Hepatocyte (in vitro differentiated cells): ENCODE results near the gene SLC25A10. TPM values are rescaled to one million over a fixed set of nuclear protein-coding genes. Genes with fewer than 3 reads are reported as not detected.
"Not testable (repeated sequence)": the region's sequence is repeated elsewhere in the genome, so short reads cannot be mapped to it uniquely, and the experiment has no call there.

Experiments
- DNase-seq: peaks from one replicate; pipeline ENCODE4 v3.0.0-alpha.2; 2016; ENCODE audit warnings: low spot score
- H2AFZ ChIP-seq: fragments of 200-600 bp; sonication (generic); 2 replicates; pipeline ENCODE4 v1.6.0; 2016; ENCODE audit warnings: antibody characterized with exemption, mild to moderate bottlenecking
- H3K27ac ChIP-seq: fragments of 200-600 bp; sonication (generic); 2 replicates; pipeline ENCODE4 v1.5.1; 2016; ENCODE audit warnings: mild to moderate bottlenecking
- H3K27me3 ChIP-seq: fragments of 200-600 bp; sonication (generic); 2 replicates; pipeline ENCODE4 v1.6.1; 2016
- H3K36me3 ChIP-seq: fragments of 200-600 bp; sonication (generic); replicated peaks from 2 replicates; pipeline ENCODE4 v1.5.1; 2016; ENCODE audit warnings: low read depth; ENCODE audit not compliant: insufficient read depth
- H3K4me1 ChIP-seq: fragments of 200-600 bp; sonication (generic); 2 replicates; pipeline ENCODE4 v1.5.1; 2016; ENCODE audit warnings: mild to moderate bottlenecking, moderate library complexity; ENCODE audit not compliant: insufficient read depth
- H3K4me2 ChIP-seq: fragments of 200-600 bp; sonication (generic); 2 replicates; pipeline ENCODE4 v1.6.0; 2016
- H3K4me3 ChIP-seq: fragments of 200-600 bp; sonication (generic); 2 replicates; pipeline ENCODE4 v1.5.1; 2016; ENCODE audit warnings: mild to moderate bottlenecking
- H3K79me2 ChIP-seq: fragments of 200-600 bp; sonication (generic); 2 replicates; pipeline ENCODE4 v1.6.0; 2017; ENCODE audit warnings: mild to moderate bottlenecking
- H3K9me2 ChIP-seq: fragments of 200-600 bp; sonication (generic); replicated peaks from 2 replicates; pipeline ENCODE4 v1.6.0; 2017; ENCODE audit warnings: mild to moderate bottlenecking; ENCODE audit not compliant: insufficient read depth
- H3K9me3 ChIP-seq: fragments of 200-600 bp; sonication (generic); 2 replicates; pipeline ENCODE4 v1.5.1; 2016; ENCODE audit warnings: low read depth, mild to moderate bottlenecking
- H4K20me1 ChIP-seq: fragments of 200-600 bp; sonication (generic); 2 replicates; pipeline ENCODE4 v1.6.0; 2016; ENCODE audit warnings: mild to moderate bottlenecking; ENCODE audit not compliant: insufficient read depth, poor library complexity, severe bottlenecking
- EZH2 ChIP-seq: fragments of 200-600 bp; sonication (generic); IDR thresholded peaks from 2 replicates; pipeline ENCODE4 v1.6.1; 2016; ENCODE audit warnings: antibody characterized with exemption, mild to moderate bottlenecking, borderline replicate concordance
- EZH2phosphoT487 ChIP-seq: fragments of 200-600 bp; sonication (generic); IDR thresholded peaks from one replicate; pipeline ENCODE4 v1.6.1; 2018; ENCODE audit warnings: antibody characterized with exemption, mild to moderate bottlenecking, low read depth, moderate library complexity; ENCODE audit not compliant: unreplicated experiment, severe bottlenecking
- WGBS: methylation state at CpG from one replicate; pipeline ENCODE4 v1.1.6; 2016; ENCODE audit warnings: low lambda C conversion rate; ENCODE audit errors: missing lambda C conversion rate; 5-methylcytosine and 5-hydroxymethylcytosine counted together
- polyA plus RNA-seq: library from polyadenylated mRNA; unstranded; fragments of >200 nt; fragmentation: Nextera tagmentation; extraction: Ambion mirVana; gene quantifications from 2 replicates; pipeline ENCODE4 v1.2.1, GENCODE V29; 2016
- total RNA-seq: library from RNA; depleted of rRNA; stranded (reverse); fragments of >200 nt; gene quantifications from 2 replicates; pipeline ENCODE4 v1.2.3, GENCODE V29; 2014
- TF ChIP-seq, protein P1 (sequence below): fragments of 200-600 bp; sonication (generic); IDR thresholded peaks from 2 replicates; pipeline ENCODE4 v1.5.1; 2016; ENCODE audit warnings: antibody characterized with exemption, mild to moderate bottlenecking; ENCODE audit not compliant: poor library complexity

The SLC25A10 gene
- total and polyA plus RNA-seq, 2 experiments from 2014 or later = 31.3 to 53.2 TPM

DNA sequence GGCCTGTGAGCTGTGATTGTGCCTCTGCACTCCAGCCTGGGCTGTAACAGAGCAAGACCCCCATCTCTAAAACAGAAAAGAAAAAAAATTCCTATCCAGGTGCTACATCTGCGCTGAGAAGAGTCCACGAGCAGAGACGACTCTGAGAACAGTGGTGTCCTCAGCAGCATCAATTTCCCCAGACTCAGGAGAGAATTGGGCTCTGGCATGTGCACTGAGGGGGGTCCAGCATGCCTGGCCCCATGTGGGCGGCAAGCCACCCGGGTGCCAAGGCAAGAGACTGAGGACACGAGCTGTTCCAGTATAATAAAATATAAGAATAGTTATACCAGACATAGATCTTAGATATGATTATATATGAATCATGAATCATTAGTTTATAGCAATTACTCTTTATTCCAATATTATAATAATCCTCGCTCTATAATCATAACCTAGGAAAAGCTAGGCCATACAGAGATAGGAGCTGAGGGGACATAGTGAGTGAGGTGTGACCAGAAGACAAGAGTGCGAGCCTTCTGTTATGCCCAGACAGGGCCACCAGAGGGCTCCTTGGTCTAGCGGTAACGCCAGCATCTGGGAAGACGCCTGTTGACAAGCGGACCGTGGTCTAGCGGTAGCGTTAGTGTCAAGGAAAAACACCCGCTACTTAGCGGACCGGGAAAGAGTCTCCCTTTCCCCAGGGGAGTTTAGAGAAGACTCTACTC lies 36.4 kb upstream of the SLC25A10 start:
- H3K4me2 ChIP-seq, H3K4me1 ChIP-seq, H2AFZ ChIP-seq, H3K4me3 ChIP-seq, H3K36me3 ChIP-seq, H3K79me2 ChIP-seq, H3K9me2 ChIP-seq, H4K20me1 ChIP-seq, H3K27me3 ChIP-seq, H3K27ac ChIP-seq, DNase-seq, H3K9me3 ChIP-seq: not testable (repeated sequence)
- TF ChIP-seq, protein P1, sequence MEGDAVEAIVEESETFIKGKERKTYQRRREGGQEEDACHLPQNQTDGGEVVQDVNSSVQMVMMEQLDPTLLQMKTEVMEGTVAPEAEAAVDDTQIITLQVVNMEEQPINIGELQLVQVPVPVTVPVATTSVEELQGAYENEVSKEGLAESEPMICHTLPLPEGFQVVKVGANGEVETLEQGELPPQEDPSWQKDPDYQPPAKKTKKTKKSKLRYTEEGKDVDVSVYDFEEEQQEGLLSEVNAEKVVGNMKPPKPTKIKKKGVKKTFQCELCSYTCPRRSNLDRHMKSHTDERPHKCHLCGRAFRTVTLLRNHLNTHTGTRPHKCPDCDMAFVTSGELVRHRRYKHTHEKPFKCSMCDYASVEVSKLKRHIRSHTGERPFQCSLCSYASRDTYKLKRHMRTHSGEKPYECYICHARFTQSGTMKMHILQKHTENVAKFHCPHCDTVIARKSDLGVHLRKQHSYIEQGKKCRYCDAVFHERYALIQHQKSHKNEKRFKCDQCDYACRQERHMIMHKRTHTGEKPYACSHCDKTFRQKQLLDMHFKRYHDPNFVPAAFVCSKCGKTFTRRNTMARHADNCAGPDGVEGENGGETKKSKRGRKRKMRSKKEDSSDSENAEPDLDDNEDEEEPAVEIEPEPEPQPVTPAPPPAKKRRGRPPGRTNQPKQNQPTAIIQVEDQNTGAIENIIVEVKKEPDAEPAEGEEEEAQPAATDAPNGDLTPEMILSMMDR = peak; percentile 48
- WGBS = 48% methylated on average over 18 of the region's 18 CpGs

DNA sequence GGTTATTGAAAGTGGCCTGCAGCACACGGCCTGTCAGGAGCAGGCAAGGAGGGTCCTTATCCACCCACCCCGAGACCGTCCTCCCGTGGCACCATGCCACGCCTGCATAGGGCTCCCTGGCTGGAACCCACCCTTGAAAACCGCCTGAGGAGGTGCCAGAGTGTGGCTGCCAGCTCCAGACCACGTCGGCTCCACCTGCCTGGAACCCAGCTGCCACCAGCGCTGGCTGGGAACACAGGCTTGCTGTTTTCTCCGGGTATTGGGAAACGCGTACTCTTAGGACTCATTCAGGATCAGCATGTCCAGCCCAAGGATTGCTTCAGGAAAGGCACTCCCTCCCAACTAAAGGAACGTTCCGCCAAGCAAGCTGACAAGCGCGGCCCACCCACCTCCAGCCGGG lies 35.2 kb upstream of the SLC25A10 start:
- no peaks in the 10 kb centered on the region for H3K9me2 ChIP-seq
- H3K9me3 ChIP-seq = no peaks in the 10 kb centered on the region
- TF ChIP-seq, protein P1 = no peak
- TF ChIP-seq EZH2 (no peak), EZH2phosphoT487 (no peak)
- no peak overlapping the region for H2AFZ ChIP-seq
- H3K4me1 ChIP-seq = no peaks in the 10 kb centered on the region
- WGBS = 90% methylated on average over 17 of the region's 17 CpGs
- H3K27ac ChIP-seq = no peak overlapping the region
- no peak for DNase-seq
- H4K20me1 ChIP-seq = no peaks in the 10 kb centered on the region
- H3K4me2 ChIP-seq = no peak overlapping the region
- no peaks in the 10 kb centered on the region for H3K36me3 ChIP-seq
- no peaks in the 10 kb centered on the region for H3K27me3 ChIP-seq
- no peak overlapping the region for H3K4me3 ChIP-seq
- H3K79me2 ChIP-seq = peaks cover 15% of the 10 kb centered on the region

DNA sequence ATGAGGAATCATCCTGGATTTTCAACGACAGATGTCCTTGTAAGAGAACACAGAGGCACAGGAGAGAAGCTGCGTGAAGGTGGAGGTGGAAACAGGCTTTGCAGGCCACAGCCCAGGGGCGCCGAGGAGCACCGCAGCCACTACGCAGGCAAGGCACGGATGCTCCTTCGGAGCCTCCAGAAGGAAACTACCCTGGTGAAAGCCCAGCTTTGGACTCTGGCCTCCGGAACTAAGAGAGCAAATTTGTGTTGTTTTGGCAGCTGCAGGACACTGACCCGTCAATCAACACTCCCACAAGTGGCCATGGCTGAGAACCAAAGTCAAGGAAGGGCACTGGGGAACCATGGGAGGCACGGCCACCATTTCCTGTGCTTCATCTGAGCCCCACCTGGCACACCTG lies 31.9 kb upstream of the SLC25A10 start:
- WGBS = 93% methylated on average over 11 of the region's 11 CpGs
- no peak overlapping the region for H3K4me3 ChIP-seq
- TF ChIP-seq, protein P1 = no peak
- TF ChIP-seq EZH2 (no peak), EZH2phosphoT487 (no peak)
- no peaks in the 10 kb centered on the region for H3K9me3 ChIP-seq
- peaks cover 14% of the 10 kb centered on the region for H3K4me1 ChIP-seq
- DNase-seq = no peak
- H3K79me2 ChIP-seq = peaks cover 43% of the 10 kb centered on the region
- H2AFZ ChIP-seq = no peak overlapping the region
- peaks cover 5% of the 10 kb centered on the region for H4K20me1 ChIP-seq
- H3K9me2 ChIP-seq = no peaks in the 10 kb centered on the region
- H3K36me3 ChIP-seq = no peaks in the 10 kb centered on the region
- no peaks in the 10 kb centered on the region for H3K27me3 ChIP-seq
- H3K4me2 ChIP-seq = no peak overlapping the region
- H3K27ac ChIP-seq = no peak overlapping the region

DNA sequence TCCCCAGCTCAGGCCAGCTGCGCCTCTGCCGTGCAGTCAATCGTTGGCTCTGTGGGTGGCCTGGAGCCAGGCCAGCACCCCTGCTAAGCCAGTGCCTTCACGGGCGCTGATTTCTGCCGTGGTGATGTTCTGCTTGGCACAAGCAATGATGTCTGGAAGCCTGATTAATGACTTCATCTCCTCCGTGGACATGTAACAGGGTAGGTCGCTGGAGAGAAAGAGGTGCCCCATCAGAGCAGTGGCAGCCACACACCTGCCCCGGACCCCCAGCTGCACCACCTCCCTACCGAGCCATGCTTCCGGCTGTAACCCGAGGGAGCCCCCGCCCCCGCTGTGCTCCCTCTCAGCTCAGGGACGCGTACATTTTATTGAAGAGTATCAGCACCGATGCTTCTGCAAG lies 30.4 kb upstream of the SLC25A10 start:
- H3K4me1 ChIP-seq = peaks cover 18% of the 10 kb centered on the region
- no peak for DNase-seq
- TF ChIP-seq EZH2 (no peak), EZH2phosphoT487 (no peak)
- TF ChIP-seq, protein P1 = no peak
- H4K20me1 ChIP-seq = peaks cover 13% of the 10 kb centered on the region
- no peak overlapping the region for H2AFZ ChIP-seq
- peaks cover 58% of the 10 kb centered on the region for H3K79me2 ChIP-seq
- H3K27ac ChIP-seq = no peak overlapping the region
- H3K9me2 ChIP-seq = no peaks in the 10 kb centered on the region
- H3K4me3 ChIP-seq = no peak overlapping the region
- no peak overlapping the region for H3K4me2 ChIP-seq
- WGBS = 93% methylated on average over 17 of the region's 17 CpGs
- H3K9me3 ChIP-seq = no peaks in the 10 kb centered on the region
- no peaks in the 10 kb centered on the region for H3K36me3 ChIP-seq
- no peaks in the 10 kb centered on the region for H3K27me3 ChIP-seq
